ENCODE measurements around the gene TOLLIP. TPM values are rescaled to one million over a fixed set of nuclear protein-coding genes. Genes with fewer than 3 reads are reported as not detected.

The TOLLIP gene
- total RNA-seq, 2 donors from 2014 or later = 51.1 to 63.9 TPM

DNA sequence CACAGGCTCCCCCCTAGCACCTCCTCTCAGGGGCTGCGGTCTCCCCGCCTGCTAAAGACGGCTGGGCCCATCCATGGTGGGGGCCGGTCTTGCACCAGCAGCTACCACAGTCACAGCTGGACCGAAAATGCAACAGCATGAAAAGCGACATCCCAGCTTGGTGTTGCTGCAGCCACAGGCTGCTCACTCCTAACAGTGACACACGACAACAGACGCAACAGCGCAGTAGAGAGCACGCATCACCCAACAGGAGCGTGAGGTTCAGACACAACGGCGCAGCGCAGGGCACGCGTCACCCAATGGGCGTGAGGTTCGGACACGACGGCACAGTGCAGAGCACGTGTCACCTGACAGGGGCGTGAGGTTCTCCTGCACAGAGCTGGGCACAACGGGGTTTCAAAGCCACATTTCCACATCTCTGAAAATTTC, 24.1 kb downstream of the TOLLIP start:
- ATAC-seq (no peak), DNase-seq (no peak)
- H3K36me3 ChIP-seq (replicated peaks in 1 of 2; ENCODE audit: insufficient read depth in 1 of 2, low read depth in 2 of 2) = peaks cover 3 to 53% of the 10 kb centered on the region in 2 donors
- H3K27me3 ChIP-seq = no peaks in the 10 kb centered on the region
- no peak overlapping the region for H3K27ac ChIP-seq
- intact Hi-C loops (cut with DNase I) = no loop called here
- H3K9me3 ChIP-seq = no peaks in the 10 kb centered on the region
- no peak for TF ChIP-seq POLR2A (IDR thresholded peaks at IDR 0.05)
- TF ChIP-seq, protein P1, sequence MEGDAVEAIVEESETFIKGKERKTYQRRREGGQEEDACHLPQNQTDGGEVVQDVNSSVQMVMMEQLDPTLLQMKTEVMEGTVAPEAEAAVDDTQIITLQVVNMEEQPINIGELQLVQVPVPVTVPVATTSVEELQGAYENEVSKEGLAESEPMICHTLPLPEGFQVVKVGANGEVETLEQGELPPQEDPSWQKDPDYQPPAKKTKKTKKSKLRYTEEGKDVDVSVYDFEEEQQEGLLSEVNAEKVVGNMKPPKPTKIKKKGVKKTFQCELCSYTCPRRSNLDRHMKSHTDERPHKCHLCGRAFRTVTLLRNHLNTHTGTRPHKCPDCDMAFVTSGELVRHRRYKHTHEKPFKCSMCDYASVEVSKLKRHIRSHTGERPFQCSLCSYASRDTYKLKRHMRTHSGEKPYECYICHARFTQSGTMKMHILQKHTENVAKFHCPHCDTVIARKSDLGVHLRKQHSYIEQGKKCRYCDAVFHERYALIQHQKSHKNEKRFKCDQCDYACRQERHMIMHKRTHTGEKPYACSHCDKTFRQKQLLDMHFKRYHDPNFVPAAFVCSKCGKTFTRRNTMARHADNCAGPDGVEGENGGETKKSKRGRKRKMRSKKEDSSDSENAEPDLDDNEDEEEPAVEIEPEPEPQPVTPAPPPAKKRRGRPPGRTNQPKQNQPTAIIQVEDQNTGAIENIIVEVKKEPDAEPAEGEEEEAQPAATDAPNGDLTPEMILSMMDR (IDR thresholded peaks at IDR 0.05) = no peak
- WGBS, 2 donors = 96 to 97% methylated on average over 20 to 23 of the region's 23 CpGs
- no peaks in the 10 kb centered on the region for H3K4me1 ChIP-seq
- H3K4me3 ChIP-seq = no peak overlapping the region

DNA sequence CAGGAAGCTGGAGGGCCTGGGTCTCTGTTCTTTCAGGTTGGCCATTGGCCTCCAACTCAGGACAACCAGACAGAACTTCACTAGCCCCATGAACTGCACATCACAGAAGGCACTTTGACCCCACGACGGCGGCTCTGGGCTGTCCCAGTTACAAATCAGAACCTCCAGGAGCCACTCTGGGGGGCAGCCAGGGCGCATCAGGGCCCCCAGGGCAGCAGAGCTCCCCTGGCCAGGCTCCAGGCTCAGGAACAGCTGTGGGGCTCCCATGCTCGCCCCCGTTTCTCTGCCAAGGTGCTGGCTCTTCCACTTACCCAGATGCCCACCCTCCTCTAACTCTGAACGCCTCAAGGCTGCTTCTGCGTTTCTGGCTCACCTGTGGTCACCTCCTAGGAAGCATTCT, 25.5 kb downstream of the TOLLIP start:
- DNase-seq (no peak), ATAC-seq (no peak)
- no peak overlapping the region for H3K27ac ChIP-seq
- no peaks in the 10 kb centered on the region for H3K27me3 ChIP-seq
- H3K4me1 ChIP-seq = no peaks in the 10 kb centered on the region
- WGBS, 2 donors = 70 to 84% methylated on average over 8 of the region's 8 CpGs
- intact Hi-C loops (cut with DNase I) = no loop called here
- H3K36me3 ChIP-seq (replicated peaks in 1 of 2; ENCODE audit: insufficient read depth in 1 of 2, low read depth in 2 of 2) = peaks cover 3 to 47% of the 10 kb centered on the region in 2 donors
- H3K9me3 ChIP-seq = no peaks in the 10 kb centered on the region
- no peak for TF ChIP-seq POLR2A (IDR thresholded peaks at IDR 0.05)
- TF ChIP-seq, protein P1 (IDR thresholded peaks at IDR 0.05) = no peak
- no peak overlapping the region for H3K4me3 ChIP-seq

DNA sequence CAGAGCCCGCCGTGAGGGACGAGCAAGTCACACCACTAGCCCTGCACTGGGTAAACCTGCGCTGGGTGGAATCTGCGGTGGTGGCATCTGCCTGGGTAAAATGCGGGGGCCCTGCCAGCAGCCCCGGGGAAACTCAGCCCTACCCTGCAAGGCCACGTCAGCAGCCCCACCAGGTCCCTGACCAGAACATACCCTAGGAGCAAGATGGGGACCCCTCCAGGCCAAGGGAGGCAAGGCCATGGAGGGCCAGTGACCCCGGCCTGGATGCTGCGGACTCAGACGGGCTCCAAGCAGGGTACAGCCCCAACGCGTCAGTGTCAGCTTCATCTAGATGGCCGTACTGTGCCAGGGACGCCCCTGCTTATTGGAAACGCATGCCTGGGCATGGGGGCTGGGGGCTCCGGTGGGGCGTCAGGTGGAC, 26.3 kb downstream of the TOLLIP start:
- DNase-seq = no peak
- no peak for ATAC-seq
- no peak overlapping the region for H3K27ac ChIP-seq
- intact Hi-C loops (cut with DNase I) = no loop called here
- H3K4me1 ChIP-seq = no peaks in the 10 kb centered on the region
- H3K9me3 ChIP-seq = no peaks in the 10 kb centered on the region
- H3K36me3 ChIP-seq (replicated peaks in 1 of 2; ENCODE audit: insufficient read depth in 1 of 2, low read depth in 2 of 2) = peaks cover 3 to 41% of the 10 kb centered on the region in 2 donors
- H3K27me3 ChIP-seq = no peaks in the 10 kb centered on the region
- no peak for TF ChIP-seq POLR2A (IDR thresholded peaks at IDR 0.05)
- TF ChIP-seq, protein P1 (IDR thresholded peaks at IDR 0.05) = no peak
- no peak overlapping the region for H3K4me3 ChIP-seq
- WGBS, 2 donors = 91 to 97% methylated on average over 7 to 18 of the region's 18 CpGs

DNA sequence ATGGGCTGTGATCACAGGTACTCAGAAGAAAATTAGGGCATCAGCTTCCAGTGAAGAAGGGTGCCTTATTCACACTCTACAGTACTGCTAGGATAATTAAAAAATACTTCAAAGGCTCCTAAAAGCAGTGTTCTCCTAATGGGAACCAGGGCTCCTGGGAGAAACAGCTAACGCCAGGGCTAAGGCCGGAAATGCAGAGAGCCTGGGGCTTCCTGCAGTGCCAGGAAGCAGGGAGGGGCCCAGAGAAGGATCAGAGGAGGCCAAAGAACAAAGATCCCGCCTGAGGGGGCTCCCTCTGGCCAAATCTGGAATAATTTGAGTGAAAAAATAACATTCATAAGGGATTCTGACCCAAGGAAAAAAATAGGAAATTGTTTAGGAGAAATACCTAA, 27.5 kb downstream of the TOLLIP start:
- no peak for DNase-seq
- intact Hi-C loops (cut with DNase I) = no loop called here
- 70 to 80% methylated on average over 3 of the region's 3 CpGs for WGBS, 2 donors
- H3K27me3 ChIP-seq = no peaks in the 10 kb centered on the region
- H3K4me1 ChIP-seq = no peaks in the 10 kb centered on the region
- H3K4me3 ChIP-seq = no peak overlapping the region
- TF ChIP-seq, protein P1 (IDR thresholded peaks at IDR 0.05) = no peak
- TF ChIP-seq POLR2A (IDR thresholded peaks at IDR 0.05) = no peak
- no peak for ATAC-seq
- H3K9me3 ChIP-seq = no peaks in the 10 kb centered on the region
- peak overlapping the region in 1 of 4 donors; percentile 5 for H3K27ac ChIP-seq
- peaks cover 5 to 38% of the 10 kb centered on the region in 2 donors for H3K36me3 ChIP-seq (replicated peaks in 1 of 2; ENCODE audit: insufficient read depth in 1 of 2, low read depth in 2 of 2)

DNA sequence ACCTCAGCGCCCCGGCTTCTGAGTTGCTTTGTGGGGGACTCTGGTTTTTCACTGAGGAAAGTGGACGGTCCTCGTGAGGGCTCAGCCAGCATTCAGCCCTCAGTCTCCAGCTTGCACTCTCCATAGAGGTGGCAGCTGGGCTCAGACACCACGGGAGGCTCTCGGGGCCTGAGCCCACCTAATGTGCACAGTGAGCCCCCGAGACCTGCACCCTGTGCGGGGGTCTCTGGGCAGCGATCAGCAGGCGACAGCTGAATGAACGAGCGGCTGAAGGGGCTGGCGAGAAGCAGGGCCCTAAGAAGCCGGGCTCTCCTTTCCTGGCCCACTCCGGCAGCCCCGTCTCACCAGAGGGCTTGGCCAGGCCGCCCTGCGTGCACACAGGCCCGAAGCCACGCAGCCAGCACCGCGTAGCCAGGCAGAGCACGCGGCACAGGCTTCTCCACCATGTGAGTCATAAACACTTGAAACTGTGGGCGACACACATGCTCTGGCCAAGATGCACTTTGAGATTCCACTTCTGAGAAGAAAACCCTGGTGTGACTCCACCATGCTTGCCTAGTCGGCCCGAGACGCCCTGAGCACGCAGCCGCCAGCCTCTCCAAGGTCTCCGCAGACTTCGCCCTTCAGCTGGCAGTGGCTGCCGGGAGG, 28.0 kb downstream of the TOLLIP start:
- TF ChIP-seq POLR2A (IDR thresholded peaks at IDR 0.05) = no peak
- TF ChIP-seq, protein P1 (IDR thresholded peaks at IDR 0.05) = no peak
- intact Hi-C loops (cut with DNase I) = no loop called here
- peaks cover 9 to 39% of the 10 kb centered on the region in 2 donors for H3K36me3 ChIP-seq (replicated peaks in 1 of 2; ENCODE audit: insufficient read depth in 1 of 2, low read depth in 2 of 2)
- DNase-seq = no peak
- H3K27me3 ChIP-seq = no peaks in the 10 kb centered on the region
- no peak for ATAC-seq
- H3K4me1 ChIP-seq = no peaks in the 10 kb centered on the region
- H3K9me3 ChIP-seq = no peaks in the 10 kb centered on the region
- H3K27ac ChIP-seq = peak overlapping the region in 1 of 4 donors; percentile 5
- 85 to 86% methylated on average over 20 to 33 of the region's 33 CpGs for WGBS, 2 donors
- no peak overlapping the region for H3K4me3 ChIP-seq

Measured in body of pancreas (tissue), 4 donors.